ENCODE measurements around the gene FAM162A. TPM values are rescaled to one million over a fixed set of nuclear protein-coding genes. Genes with fewer than 3 reads are reported as not detected.
A peak's percentile ranks its signal among the peaks of the same experiment; 100 is the strongest.

Gene FAM162A
- total RNA-seq, 1 donor from 2014 or later, result 85.8 TPM

DNA sequence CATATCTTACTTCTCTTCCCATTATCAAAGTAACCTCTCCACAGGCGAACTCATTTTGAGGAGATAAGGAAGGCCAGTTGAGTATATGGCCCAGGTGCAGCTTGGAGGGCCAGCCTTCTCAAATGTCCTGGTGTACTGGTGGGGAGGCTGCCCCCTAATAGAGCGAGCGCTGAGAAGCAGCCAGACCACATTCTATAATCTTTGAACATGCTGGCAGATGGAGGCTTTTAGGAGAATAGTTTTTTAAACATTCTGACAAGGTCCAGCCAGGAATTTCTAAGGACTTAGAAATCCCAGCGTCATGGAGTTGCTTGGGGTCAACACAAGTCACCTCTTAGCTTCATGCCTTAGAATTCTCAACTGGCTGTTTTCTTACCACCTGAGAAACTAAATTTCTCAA is 26.1 kb downstream of the FAM162A start:
- intact Hi-C loops (cut with micrococcal nuclease), result loop anchor here (10.0 kb wide), 1 partner anchor 385 kb away; the partner anchor contains the start of genes HSPBAP1 and SLC49A4
- Mint-ChIP-seq H3K4me1 (ENCODE audit: low read depth) (peaks cover 29% of the 10 kb centered on the region), H3K27me3 (ENCODE audit: low read depth) (no peaks in the 10 kb centered on the region), H3K36me3 (ENCODE audit: low read depth) (peaks cover 70% of the 10 kb centered on the region), H3K27ac (no peak overlapping the region), H3K9me3 (no peaks in the 10 kb centered on the region), H3K4me3 (ENCODE audit: low read depth) (no peak overlapping the region)
- DNase-seq (ENCODE audit: low spot score), result no peak

GRCh38 chr3:122410639-122411038 is 26.7 kb downstream of the FAM162A start:
- intact Hi-C loops (cut with micrococcal nuclease), result loop anchor here (10.0 kb wide), 1 partner anchor 384 kb away; the partner anchor contains the start of genes HSPBAP1 and SLC49A4
- H3K4me1 Mint-ChIP-seq (ENCODE audit: low read depth), result peaks cover 31% of the 10 kb centered on the region
- no peaks in the 10 kb centered on the region for H3K9me3 Mint-ChIP-seq
- DNase-seq (ENCODE audit: low spot score), result no peak
- no peak overlapping the region for H3K4me3 Mint-ChIP-seq (ENCODE audit: low read depth)
- H3K27me3 Mint-ChIP-seq (ENCODE audit: low read depth), result no peaks in the 10 kb centered on the region
- H3K27ac Mint-ChIP-seq, result peak overlapping the region; percentile 23
- H3K36me3 Mint-ChIP-seq (ENCODE audit: low read depth), result peaks cover 68% of the 10 kb centered on the region

DNA sequence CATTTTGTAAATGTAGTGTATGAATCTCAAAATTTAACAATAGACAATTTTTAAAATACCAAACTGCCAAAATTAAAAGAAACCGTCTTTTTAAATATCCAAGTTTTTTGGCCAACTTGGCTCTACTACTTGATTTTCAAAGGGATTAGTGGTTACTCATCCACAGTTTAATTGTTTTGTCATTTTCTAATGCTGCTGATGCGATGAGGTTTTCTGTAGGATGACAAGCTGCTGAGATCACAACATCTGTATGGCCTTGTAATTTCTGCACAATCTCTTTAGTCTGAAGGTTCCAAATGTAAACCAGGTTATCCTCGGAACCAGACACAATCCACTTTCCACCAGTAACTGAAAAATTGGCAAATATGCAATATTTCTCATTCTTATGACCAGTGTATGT is 30.4 kb downstream of the FAM162A start:
- peaks cover 24% of the 10 kb centered on the region for H3K4me1 Mint-ChIP-seq (ENCODE audit: low read depth)
- no peaks in the 10 kb centered on the region for H3K9me3 Mint-ChIP-seq
- H3K27ac Mint-ChIP-seq, result peak overlapping the region; percentile 95
- H3K4me3 Mint-ChIP-seq (ENCODE audit: low read depth), result peak overlapping the region; percentile 93
- H3K27me3 Mint-ChIP-seq (ENCODE audit: low read depth), result no peaks in the 10 kb centered on the region
- intact Hi-C loops (cut with micrococcal nuclease), result loop anchor here (10.0 kb wide), 1 partner anchor 380 kb away; the partner anchor contains the start of genes HSPBAP1 and SLC49A4
- peaks cover 37% of the 10 kb centered on the region for H3K36me3 Mint-ChIP-seq (ENCODE audit: low read depth)
- DNase-seq (ENCODE audit: low spot score), result no peak

GRCh38 chr3:122415104-122415744 is 31.2 kb downstream of the FAM162A start:
- peak overlapping the region; percentile 95 for H3K27ac Mint-ChIP-seq
- H3K4me1 Mint-ChIP-seq (ENCODE audit: low read depth), result peaks cover 24% of the 10 kb centered on the region
- H3K4me3 Mint-ChIP-seq (ENCODE audit: low read depth), result peak overlapping the region; percentile 93
- DNase-seq (ENCODE audit: low spot score), result peak; percentile 51
- peaks cover 35% of the 10 kb centered on the region for H3K36me3 Mint-ChIP-seq (ENCODE audit: low read depth)
- H3K9me3 Mint-ChIP-seq, result no peaks in the 10 kb centered on the region
- intact Hi-C loops (cut with micrococcal nuclease), result loop anchor here (10.0 kb wide), 1 partner anchor 380 kb away; the partner anchor contains the start of genes HSPBAP1 and SLC49A4
- H3K27me3 Mint-ChIP-seq (ENCODE audit: low read depth), result no peaks in the 10 kb centered on the region

DNA sequence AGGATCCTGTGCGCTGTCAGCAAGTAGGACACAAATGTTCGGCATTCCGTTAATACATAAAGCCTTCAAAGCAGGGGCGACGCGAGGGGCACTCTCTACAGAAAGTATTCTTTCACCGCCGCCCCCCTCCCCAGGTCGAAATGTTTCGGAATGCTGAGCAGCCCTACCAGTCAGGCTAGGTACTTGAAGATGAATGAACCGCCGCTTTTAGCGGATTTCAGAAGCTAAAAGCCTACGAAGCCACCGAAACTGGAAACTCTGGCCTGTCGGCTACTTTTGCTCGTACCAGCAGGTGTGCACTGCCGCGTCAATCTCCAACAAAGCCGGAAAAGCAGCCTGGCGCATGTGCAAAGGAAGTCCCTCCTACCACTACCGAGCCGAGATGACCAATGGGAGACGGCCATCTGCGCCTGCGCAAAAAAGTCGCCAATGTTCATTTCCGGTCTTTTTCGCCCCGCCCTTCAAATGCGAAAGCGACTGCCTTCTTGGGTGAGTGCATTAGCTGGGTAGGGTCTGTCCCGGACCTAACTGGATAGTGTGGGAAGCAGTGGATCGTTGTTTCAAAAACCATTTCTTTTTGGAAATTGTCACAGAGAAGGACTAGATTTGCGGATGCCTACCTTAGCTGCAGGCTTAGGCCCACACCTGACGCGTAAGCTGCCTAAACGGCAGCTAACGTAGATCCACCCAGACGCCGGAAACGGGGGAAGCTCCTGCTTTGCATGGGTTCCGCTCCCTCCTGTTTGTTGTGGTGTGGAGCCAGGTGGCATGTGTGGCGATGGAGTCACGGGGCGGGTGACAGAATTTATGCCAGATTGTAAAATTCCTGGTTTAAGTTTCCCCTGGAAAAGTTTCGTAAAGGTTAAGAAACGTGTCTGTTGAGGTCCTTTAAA is 32.0 kb downstream of the FAM162A start, which contains the start of gene WDR5B:
Gene WDR5B, minus strand, starts transcription at position 301 of the 893 bp plus-strand sequence. CDS start 534 bp downstream, outside the sequence.
- peak within 1 kb of the TSS; percentile 93 for H3K4me3 Mint-ChIP-seq (ENCODE audit: low read depth)
- no peaks in the 10 kb centered on the region for H3K27me3 Mint-ChIP-seq (ENCODE audit: low read depth)
- no peaks in the 10 kb centered on the region for H3K9me3 Mint-ChIP-seq
- peaks cover 33% of the 10 kb centered on the region for H3K36me3 Mint-ChIP-seq (ENCODE audit: low read depth)
- intact Hi-C loops (cut with micrococcal nuclease), result loop anchor here (1.0 to 10.0 kb wide), 5 partner anchors 23 to 379 kb away; partner anchors contain the start of genes HSPBAP1, KPNA1, MIX23 and SLC49A4
- DNase-seq (ENCODE audit: low spot score), result peak; percentile 97
- H3K4me1 Mint-ChIP-seq (ENCODE audit: low read depth), result peaks cover 22% of the 10 kb centered on the region
- H3K27ac Mint-ChIP-seq, result peak within 1 kb of the TSS; percentile 95

DNA sequence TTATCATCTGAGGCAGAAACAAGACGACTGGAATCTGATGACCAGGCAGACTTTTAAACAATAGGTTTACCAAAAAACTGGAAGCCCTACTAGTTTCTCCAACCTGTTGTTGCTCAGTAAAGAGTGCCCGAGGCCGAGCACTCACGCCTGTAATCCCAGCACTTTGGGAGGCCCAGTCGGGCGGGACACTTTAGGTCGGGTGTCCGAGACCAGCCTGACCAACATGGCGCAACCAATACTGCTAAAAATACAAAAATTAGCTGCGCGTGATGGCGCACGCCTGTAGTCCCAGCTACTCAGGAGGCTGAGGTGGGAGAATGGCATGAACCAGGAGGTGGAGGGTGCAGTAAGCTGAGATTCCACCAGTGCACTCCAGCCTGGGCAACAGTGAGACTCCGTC is 33.0 kb downstream of the FAM162A start:
- Mint-ChIP-seq H3K27ac (peak overlapping the region; percentile 95), H3K9me3 (no peaks in the 10 kb centered on the region), H3K4me1 (ENCODE audit: low read depth) (peaks cover 22% of the 10 kb centered on the region), H3K4me3 (ENCODE audit: low read depth) (peak overlapping the region; percentile 93), H3K36me3 (ENCODE audit: low read depth) (peaks cover 36% of the 10 kb centered on the region), H3K27me3 (ENCODE audit: low read depth) (no peaks in the 10 kb centered on the region)
- DNase-seq (ENCODE audit: low spot score), result no peak
- intact Hi-C loops (cut with micrococcal nuclease), result loop anchor here (1.0 to 10.0 kb wide), 5 partner anchors 24 to 378 kb away; partner anchors contain the start of genes HSPBAP1, KPNA1, MIX23 and SLC49A4

- peaks cover 48% of the 10 kb centered on the region for H3K36me3 Mint-ChIP-seq (ENCODE audit: low read depth)
- H3K4me3 Mint-ChIP-seq (ENCODE audit: low read depth), result no peak overlapping the region
- intact Hi-C loops (cut with micrococcal nuclease), result no loop called here
- peaks cover 4% of the 10 kb centered on the region for H3K4me1 Mint-ChIP-seq (ENCODE audit: low read depth)
- H3K27me3 Mint-ChIP-seq (ENCODE audit: low read depth), result no peaks in the 10 kb centered on the region
- H3K27ac Mint-ChIP-seq, result no peak overlapping the region
- no peak for DNase-seq (ENCODE audit: low spot score)
- no peaks in the 10 kb centered on the region for H3K9me3 Mint-ChIP-seq
These were observed 37.1 kb downstream of the FAM162A start for GRCh38 chr3:122421101-122421500.

DNA sequence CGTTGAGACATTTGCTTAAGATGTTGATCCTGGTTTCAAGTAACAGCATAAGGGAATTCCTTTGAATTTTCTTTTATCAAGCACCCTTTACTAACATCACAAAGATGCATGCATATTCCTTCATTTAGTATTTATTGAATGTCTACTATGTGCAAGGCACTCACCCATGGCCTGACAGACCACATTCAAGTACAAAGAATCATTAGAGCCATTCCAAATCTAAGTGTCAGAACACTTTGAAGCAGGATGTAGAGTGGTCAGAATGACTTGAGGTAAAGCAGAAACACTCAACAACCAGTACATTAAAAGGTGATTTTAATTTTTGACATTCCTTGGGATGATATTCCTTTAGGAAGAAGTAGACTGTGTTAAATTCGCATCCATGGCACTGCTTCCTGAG is 37.9 kb downstream of the FAM162A start:
- H3K36me3 Mint-ChIP-seq (ENCODE audit: low read depth), result peaks cover 55% of the 10 kb centered on the region
- no peaks in the 10 kb centered on the region for H3K9me3 Mint-ChIP-seq
- no peaks in the 10 kb centered on the region for H3K4me1 Mint-ChIP-seq (ENCODE audit: low read depth)
- intact Hi-C loops (cut with micrococcal nuclease), result no loop called here
- H3K27me3 Mint-ChIP-seq (ENCODE audit: low read depth), result no peaks in the 10 kb centered on the region
- no peak overlapping the region for H3K27ac Mint-ChIP-seq
- H3K4me3 Mint-ChIP-seq (ENCODE audit: low read depth), result no peak overlapping the region
- no peak for DNase-seq (ENCODE audit: low spot score)

DNA sequence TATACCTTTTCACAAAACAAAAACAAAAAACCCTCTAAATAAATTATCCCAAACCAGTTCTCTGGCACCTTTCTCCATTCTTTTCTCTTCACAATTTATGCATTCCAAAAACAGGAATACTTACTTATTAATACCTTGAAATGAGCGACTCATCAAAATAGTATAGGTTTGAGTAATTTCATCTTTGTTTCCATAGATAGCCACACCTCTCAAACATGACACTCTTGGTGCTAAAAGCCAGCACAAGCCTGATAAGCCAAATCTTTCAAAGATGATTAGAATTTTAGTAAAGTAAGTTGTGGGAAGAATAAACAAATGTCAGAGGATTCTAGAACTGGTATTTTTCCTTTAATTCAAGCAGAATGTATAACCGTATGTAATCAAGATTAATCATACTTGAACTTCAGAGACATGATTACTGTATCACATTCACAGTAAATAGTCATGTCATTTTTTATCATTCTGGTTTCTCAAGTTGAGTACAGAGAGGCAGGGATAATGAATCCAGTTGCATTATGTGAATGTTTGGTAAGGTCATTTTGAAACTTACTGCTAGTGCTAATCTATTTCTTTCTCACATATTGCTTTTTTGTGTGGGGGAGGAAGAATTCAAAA is 44.0 kb downstream of the FAM162A start:
- Mint-ChIP-seq H3K9me3 (peaks cover 8% of the 10 kb centered on the region), H3K4me1 (ENCODE audit: low read depth) (peaks cover 17% of the 10 kb centered on the region), H3K27me3 (ENCODE audit: low read depth) (no peaks in the 10 kb centered on the region), H3K4me3 (ENCODE audit: low read depth) (no peak overlapping the region), H3K27ac (peak overlapping the region; percentile 76), H3K36me3 (ENCODE audit: low read depth) (peaks cover 86% of the 10 kb centered on the region)
- intact Hi-C loops (cut with micrococcal nuclease), result loop anchor here (1.0 to 5.0 kb wide), 2 partner anchors 55 to 104 kb away; no protein-coding TSS in a partner anchor
- no peak for DNase-seq (ENCODE audit: low spot score)

GRCh38 chr3:122430371-122430770 is 46.4 kb downstream of the FAM162A start:
- H3K36me3 Mint-ChIP-seq (ENCODE audit: low read depth), result peaks cover 86% of the 10 kb centered on the region
- intact Hi-C loops (cut with micrococcal nuclease), result no loop called here
- H3K9me3 Mint-ChIP-seq, result peaks cover 8% of the 10 kb centered on the region
- no peak for DNase-seq (ENCODE audit: low spot score)
- no peak overlapping the region for H3K4me3 Mint-ChIP-seq (ENCODE audit: low read depth)
- H3K27me3 Mint-ChIP-seq (ENCODE audit: low read depth), result no peaks in the 10 kb centered on the region
- no peak overlapping the region for H3K27ac Mint-ChIP-seq
- H3K4me1 Mint-ChIP-seq (ENCODE audit: low read depth), result peaks cover 17% of the 10 kb centered on the region

DNA sequence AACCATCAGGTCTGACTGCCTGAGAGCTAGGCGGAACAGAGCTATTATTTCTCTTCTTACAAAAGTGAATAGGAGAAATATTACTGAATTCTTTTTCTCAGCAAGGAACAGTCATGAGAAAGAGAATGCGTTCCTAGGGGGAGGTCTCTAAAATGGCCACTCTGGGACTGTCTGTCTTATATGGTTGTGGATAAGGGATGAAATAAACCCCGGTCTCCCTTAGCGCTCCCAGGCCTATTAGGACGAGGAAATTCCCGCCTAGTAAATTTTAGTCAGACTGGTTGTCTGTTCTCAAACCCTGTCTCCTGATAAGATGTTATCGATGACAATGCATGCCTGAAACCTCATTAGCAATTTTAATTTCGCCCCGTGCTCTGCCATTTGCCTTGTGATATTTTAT is 52.0 kb downstream of the FAM162A start:
- Mint-ChIP-seq H3K27ac (no peak overlapping the region), H3K36me3 (ENCODE audit: low read depth) (peaks cover 84% of the 10 kb centered on the region), H3K9me3 (peaks cover 9% of the 10 kb centered on the region)

GRCh38 chr3:122443090-122443489 is 59.1 kb downstream of the FAM162A start:
- peaks cover 17% of the 10 kb centered on the region for H3K9me3 Mint-ChIP-seq
- H3K36me3 Mint-ChIP-seq (ENCODE audit: low read depth), result peaks cover 96% of the 10 kb centered on the region
- H3K4me1 Mint-ChIP-seq (ENCODE audit: low read depth), result peaks cover 3% of the 10 kb centered on the region
- H3K27ac Mint-ChIP-seq, result no peak overlapping the region
- no peak overlapping the region for H3K4me3 Mint-ChIP-seq (ENCODE audit: low read depth)
- no peaks in the 10 kb centered on the region for H3K27me3 Mint-ChIP-seq (ENCODE audit: low read depth)
- intact Hi-C loops (cut with micrococcal nuclease), result no loop called here
- no peak for DNase-seq (ENCODE audit: low spot score)

More for the DNA sequence above, 52.0 kb downstream of the FAM162A start:
- H3K27me3 Mint-ChIP-seq (ENCODE audit: low read depth), result no peaks in the 10 kb centered on the region
- no peak overlapping the region for H3K4me3 Mint-ChIP-seq (ENCODE audit: low read depth)
- DNase-seq (ENCODE audit: low spot score), result no peak
- H3K4me1 Mint-ChIP-seq (ENCODE audit: low read depth), result no peaks in the 10 kb centered on the region
- intact Hi-C loops (cut with micrococcal nuclease), result no loop called here
